Keratinocyte (primary cell): ENCODE results near the gene ZNF432. TPM values are rescaled to one million over a fixed set of nuclear protein-coding genes. Genes with fewer than 3 reads are reported as not detected.

ENCODE experiments used
- DNase-seq: peaks from one replicate; pipeline ENCODE4 v3.0.0-alpha.2; 2011; ENCODE audit warnings: low read depth, missing footprints, low spot score
- FAIRE-seq: peaks from 2 replicates; lab custom pipeline; 2011; peaks lifted over from hg19 to GRCh38; lab: Jason Lieb, UNC
- H2AFZ ChIP-seq: 2 replicates; pipeline ENCODE4 v1.6.0; 2012; ENCODE audit warnings: low read length, control low read depth, inconsistent platforms; ENCODE audit not compliant: control insufficient read depth
- H3K27ac ChIP-seq: 2 replicates; pipeline ENCODE4 v1.5.1; 2011; ENCODE audit warnings: low read length; ENCODE audit not compliant: control insufficient read depth, insufficient read depth
- H3K27me3 ChIP-seq: 3 replicates; pipeline ENCODE4 v1.6.0; 2011; ENCODE audit warnings: low read length; ENCODE audit not compliant: control insufficient read depth, insufficient read depth; ENCODE audit errors: extremely low read depth
- H3K36me3 ChIP-seq, 2 experiments: 2 replicates in 1 of 2; 3 replicates in 1 of 2; pipeline ENCODE4 v1.5.1; 2011; ENCODE audit warnings: low read length in 2 of 2, mild to moderate bottlenecking in 1 of 2; ENCODE audit not compliant: control insufficient read depth in 2 of 2, insufficient read depth in 2 of 2; ENCODE audit errors: extremely low read depth in 1 of 2
- H3K4me1 ChIP-seq: 3 replicates; pipeline ENCODE4 v1.5.1; 2011; ENCODE audit warnings: low read length; ENCODE audit not compliant: control insufficient read depth, insufficient read depth; ENCODE audit errors: extremely low read depth
- H3K4me2 ChIP-seq: 3 replicates; pipeline ENCODE4 v1.6.0; 2011; ENCODE audit warnings: low read depth, low read length; ENCODE audit not compliant: control insufficient read depth, insufficient read depth; ENCODE audit errors: extremely low read depth
- H3K4me3 ChIP-seq, 3 experiments: fragments of 200-600 bp in 1 of 3; sonication (generic) in 1 of 3; 2 replicates in 2 of 3; 3 replicates in 1 of 3; pipeline ENCODE4 v1.5.1; 2011 to 2016; ENCODE audit warnings: low read length in 3 of 3, mild to moderate bottlenecking in 3 of 3, control low read depth in 2 of 3, inconsistent platforms in 1 of 3, low read depth in 1 of 3, mixed read lengths in 1 of 3, mixed run types in 1 of 3, moderate library complexity in 1 of 3; ENCODE audit not compliant: control insufficient read depth in 2 of 3, insufficient read depth in 2 of 3; ENCODE audit errors: extremely low read depth in 1 of 3
- H3K79me2 ChIP-seq: 2 replicates; pipeline ENCODE4 v1.6.0; 2012; ENCODE audit warnings: low read length; ENCODE audit not compliant: control insufficient read depth, insufficient read depth
- H3K9ac ChIP-seq: 3 replicates; pipeline ENCODE4 v1.6.0; 2011; ENCODE audit warnings: low read length; ENCODE audit not compliant: control insufficient read depth, insufficient read depth; ENCODE audit errors: extremely low read depth
- H3K9me1 ChIP-seq: 3 replicates; pipeline ENCODE4 v1.6.0; 2011; ENCODE audit warnings: low read length; ENCODE audit not compliant: control insufficient read depth, insufficient read depth; ENCODE audit errors: extremely low read depth
- H3K9me3 ChIP-seq: 2 replicates; pipeline ENCODE4 v1.5.1; 2012; ENCODE audit warnings: low read depth, low read length; ENCODE audit not compliant: control insufficient read depth
- H4K20me1 ChIP-seq: 3 replicates; pipeline ENCODE4 v1.6.0; 2011; ENCODE audit warnings: low read length; ENCODE audit not compliant: control insufficient read depth, insufficient read depth; ENCODE audit errors: extremely low read depth
- CTCF ChIP-seq, 3 experiments: IDR thresholded peaks in 1 of 3; conservative IDR thresholded peaks in 1 of 3; optimal IDR thresholded peaks in 1 of 3; 2 replicates in 2 of 3; 3 replicates in 1 of 3; pipeline versions ENCODE3 to v1.5.1; 2011; ENCODE audit warnings: low read length in 3 of 3, mild to moderate bottlenecking in 3 of 3, moderate library complexity in 2 of 3, control low read depth in 1 of 3, inconsistent platforms in 1 of 3; ENCODE audit not compliant: insufficient read depth in 2 of 3; ENCODE audit errors: extremely low read depth in 1 of 3
- EZH2 ChIP-seq: IDR thresholded peaks from one replicate; pipeline ENCODE4 v1.6.1; 2012; ENCODE audit warnings: inconsistent platforms, mild to moderate bottlenecking, low read length, moderate library complexity
- dilution Hi-C: fragments of 300-500 bp; cut with MboI; formaldehyde crosslinking; loops from one replicate; pipeline ENCODE4 v1.7.0; 2020; ENCODE audit warnings: low sequenced_read_pairs; ENCODE audit not compliant: extremely low pct_ligation_motif_present
- polyA plus RNA-seq, 5 experiments: library from polyadenylated mRNA; depleted of rRNA in 3 of 5; stranded (reverse) in 3 of 5; stranded (forward) in 1 of 5; unstranded in 1 of 5; fragments of >200 nt; gene quantifications; 1 replicate in 1 of 5; 2 replicates in 3 of 5; 3 replicates in 1 of 5; pipeline versions ENCODE4 v1.2.1 to v1.2.3, GENCODE V29; 2011 to 2012; ENCODE audit warnings: missing spikeins in 2 of 5, low read depth in 1 of 5, low replicate concordance in 1 of 5

Gene ZNF432
- polyA plus RNA-seq, 1 donor (not counting 4 experiments of a cell fraction or from before 2014, with no cell fraction given) = 14.8 TPM

- H3K4me1 ChIP-seq = no peaks in the 10 kb centered on the region
- no peaks in the 10 kb centered on the region for H3K9me1 ChIP-seq
- TF ChIP-seq CTCF (optimal IDR thresholded peaks at IDR 0.05 in 1 of 3, IDR thresholded peaks at IDR 0.05 in 1 of 3, conservative IDR thresholded peaks at IDR 0.05 in 1 of 3; ENCODE audit: extremely low read depth in 1 of 3, insufficient read depth in 2 of 3, low read length in 3 of 3) = no peak
- TF ChIP-seq EZH2 = no peak
- peaks cover 16 to 26% of the 10 kb centered on the region in 2 experiments for H3K36me3 ChIP-seq
- dilution Hi-C loops = no loop called here
- FAIRE-seq = no peak
- H3K4me2 ChIP-seq = no peak overlapping the region
- H3K9ac ChIP-seq = no peak overlapping the region
- no peak overlapping the region for H2AFZ ChIP-seq
- no peak overlapping the region for H3K4me3 ChIP-seq
- H3K27ac ChIP-seq = no peak overlapping the region
- peaks cover 55% of the 10 kb centered on the region for H3K9me3 ChIP-seq
- no peaks in the 10 kb centered on the region for H3K27me3 ChIP-seq
- no peak for DNase-seq
- H3K79me2 ChIP-seq = peaks cover 4% of the 10 kb centered on the region
- H4K20me1 ChIP-seq = no peaks in the 10 kb centered on the region
Measured at GRCh38 chr19:52069653-52070052, 21.0 kb upstream of the ZNF432 start.

- Histone ChIP-seq H3K27ac (no peak overlapping the region), H3K9ac (no peak overlapping the region), H4K20me1 (no peaks in the 10 kb centered on the region), H2AFZ (no peak overlapping the region), H3K9me3 (peaks cover 69% of the 10 kb centered on the region), H3K4me2 (no peak overlapping the region), H3K9me1 (no peaks in the 10 kb centered on the region), H3K27me3 (no peaks in the 10 kb centered on the region), H3K4me3 (peak overlapping the region in 1 of 3 experiments; percentile 14), H3K36me3 (peaks cover 16 to 29% of the 10 kb centered on the region in 2 experiments), H3K79me2 (peaks cover 4% of the 10 kb centered on the region), H3K4me1 (no peaks in the 10 kb centered on the region)
- no peak for DNase-seq
- no peak for TF ChIP-seq CTCF (optimal IDR thresholded peaks at IDR 0.05 in 1 of 3, IDR thresholded peaks at IDR 0.05 in 1 of 3, conservative IDR thresholded peaks at IDR 0.05 in 1 of 3; ENCODE audit: extremely low read depth in 1 of 3, insufficient read depth in 2 of 3, low read length in 3 of 3)
- no peak for TF ChIP-seq EZH2
- dilution Hi-C loops = no loop called here
- no peak for FAIRE-seq
Measured at GRCh38 chr19:52066258-52066863, 17.7 kb upstream of the ZNF432 start.
